NCI-H446 treated with DMSO at 0.1 percent for 48 hours (cell line): ENCODE results near the gene GALNT16.
A peak's percentile ranks its signal among the peaks of the same experiment; 100 is the strongest.

Experiments
- DNase-seq: peaks from one replicate; lab custom pipeline; 2025; lab: John Stamatoyannopoulos, UW

Gene GALNT16

DNA sequence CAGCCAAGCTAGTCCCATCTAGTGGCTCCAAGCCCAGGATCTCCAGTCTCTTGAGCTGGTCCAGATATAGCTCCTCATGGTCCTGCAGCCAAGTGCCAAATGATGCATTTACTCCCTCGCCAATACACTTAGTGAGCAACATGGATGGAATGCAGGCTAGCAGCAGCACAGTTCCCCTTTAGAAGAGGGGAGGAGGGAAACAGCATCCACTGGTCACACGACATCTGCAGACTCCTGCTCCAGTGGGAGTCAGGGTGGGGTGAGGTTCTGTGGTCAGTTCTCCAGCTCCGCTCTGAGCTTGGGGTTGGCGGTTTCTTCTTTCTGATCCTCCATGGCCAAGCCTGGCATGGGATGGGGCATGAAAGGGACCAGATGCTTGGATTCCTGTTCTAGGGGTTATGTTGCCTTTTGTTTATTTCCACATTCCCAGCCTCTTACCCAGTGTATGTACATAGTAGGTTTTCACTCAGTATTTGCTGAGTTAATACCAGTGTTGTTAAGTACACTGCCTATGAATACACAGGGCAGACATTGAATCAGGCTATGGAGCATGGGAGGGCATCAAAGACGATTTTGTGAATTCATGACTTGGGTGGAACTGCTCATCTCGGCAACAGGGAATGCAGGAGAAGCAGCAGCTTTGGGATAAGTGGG lies 57.3 kb downstream of the GALNT16 start:
- DNase-seq: peak; percentile 88

DNA sequence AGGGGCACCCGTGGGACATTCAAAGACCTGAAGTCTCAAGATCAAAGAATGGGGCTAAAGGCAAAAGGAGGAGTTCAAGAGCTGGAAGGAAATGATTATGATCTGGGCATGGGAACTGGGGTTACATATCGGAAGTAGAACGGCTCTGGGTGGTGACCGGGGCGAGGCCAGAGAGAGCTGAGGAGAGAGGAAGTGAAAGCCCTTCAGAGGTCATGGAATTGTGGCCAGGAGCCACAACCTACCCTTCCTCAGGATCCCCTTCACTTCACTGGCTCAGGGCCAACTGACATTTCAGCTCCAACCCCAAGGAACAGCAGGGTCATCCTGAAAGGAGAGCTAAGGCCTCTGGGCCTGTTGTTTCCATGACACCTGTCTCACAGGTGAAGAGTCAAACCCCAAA lies 57.8 kb downstream of the GALNT16 start:
- no peak for DNase-seq

DNA sequence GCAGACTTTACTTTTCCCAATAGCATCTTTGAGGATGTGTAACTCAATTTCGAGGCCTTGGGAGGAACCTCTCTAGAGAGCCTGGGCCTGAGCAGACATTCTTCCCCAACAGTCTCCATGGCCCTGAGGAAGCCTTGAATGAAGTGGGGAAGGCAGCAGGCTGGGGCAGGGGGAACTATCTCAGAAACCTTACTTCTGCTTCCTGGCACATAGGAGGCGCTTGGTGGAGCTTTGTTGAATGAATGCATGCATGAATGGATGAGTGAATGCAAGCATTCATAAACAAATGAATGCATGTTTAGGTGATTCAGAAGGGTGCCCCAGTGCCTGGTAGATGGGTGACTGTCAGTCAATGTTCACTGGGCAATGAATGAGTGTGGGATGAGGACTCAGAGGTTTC lies 58.3 kb downstream of the GALNT16 start:
- no peak for DNase-seq

DNA sequence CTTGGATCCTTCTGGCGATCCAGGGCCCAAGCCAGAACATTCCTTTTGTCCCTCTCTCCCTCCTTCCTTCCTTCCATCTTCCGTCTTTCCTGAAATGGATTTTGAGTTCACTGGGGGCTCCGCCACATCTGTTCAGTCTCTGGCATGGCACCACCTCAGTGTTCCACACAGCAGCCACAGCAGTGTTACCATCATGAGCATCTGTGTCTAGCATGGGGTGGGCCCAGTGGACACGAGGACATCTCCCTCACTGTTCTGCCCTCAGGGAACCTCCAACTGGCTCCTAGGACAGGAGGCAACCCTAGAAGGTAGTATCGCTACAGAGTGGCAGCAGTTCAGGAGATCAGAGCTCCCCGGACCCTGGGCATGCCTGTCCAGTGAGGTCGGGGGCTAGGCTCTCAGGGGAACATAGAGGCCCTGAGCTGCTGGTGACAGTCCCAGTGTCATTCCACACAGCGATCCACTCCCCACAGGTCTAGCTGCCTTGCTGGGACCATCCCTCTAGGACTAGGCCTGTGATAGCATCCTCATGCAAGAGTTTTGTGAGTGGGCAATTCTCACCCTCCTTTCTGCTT lies 59.0 kb downstream of the GALNT16 start:
- no peak for DNase-seq

DNA sequence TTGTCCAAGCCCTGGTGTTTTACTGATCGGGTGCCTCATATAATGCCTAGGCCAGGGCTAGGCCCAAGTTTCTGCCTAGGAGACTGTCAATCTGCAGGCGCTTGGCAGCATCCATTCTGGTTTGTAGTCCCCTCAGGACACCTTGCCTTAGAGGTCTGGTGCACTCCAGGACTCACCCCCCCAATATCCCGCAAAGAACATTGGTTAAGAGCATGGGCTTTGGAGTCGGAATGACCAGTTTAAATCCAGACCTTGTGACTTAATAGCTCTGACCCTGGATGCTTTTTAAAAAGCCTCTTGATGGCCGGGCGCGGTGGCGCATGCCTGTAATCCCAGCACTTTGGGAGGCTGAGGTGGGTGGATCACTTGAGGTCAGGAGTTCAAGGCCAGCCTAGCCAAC lies 60.0 kb downstream of the GALNT16 start:
- DNase-seq: no peak

DNA sequence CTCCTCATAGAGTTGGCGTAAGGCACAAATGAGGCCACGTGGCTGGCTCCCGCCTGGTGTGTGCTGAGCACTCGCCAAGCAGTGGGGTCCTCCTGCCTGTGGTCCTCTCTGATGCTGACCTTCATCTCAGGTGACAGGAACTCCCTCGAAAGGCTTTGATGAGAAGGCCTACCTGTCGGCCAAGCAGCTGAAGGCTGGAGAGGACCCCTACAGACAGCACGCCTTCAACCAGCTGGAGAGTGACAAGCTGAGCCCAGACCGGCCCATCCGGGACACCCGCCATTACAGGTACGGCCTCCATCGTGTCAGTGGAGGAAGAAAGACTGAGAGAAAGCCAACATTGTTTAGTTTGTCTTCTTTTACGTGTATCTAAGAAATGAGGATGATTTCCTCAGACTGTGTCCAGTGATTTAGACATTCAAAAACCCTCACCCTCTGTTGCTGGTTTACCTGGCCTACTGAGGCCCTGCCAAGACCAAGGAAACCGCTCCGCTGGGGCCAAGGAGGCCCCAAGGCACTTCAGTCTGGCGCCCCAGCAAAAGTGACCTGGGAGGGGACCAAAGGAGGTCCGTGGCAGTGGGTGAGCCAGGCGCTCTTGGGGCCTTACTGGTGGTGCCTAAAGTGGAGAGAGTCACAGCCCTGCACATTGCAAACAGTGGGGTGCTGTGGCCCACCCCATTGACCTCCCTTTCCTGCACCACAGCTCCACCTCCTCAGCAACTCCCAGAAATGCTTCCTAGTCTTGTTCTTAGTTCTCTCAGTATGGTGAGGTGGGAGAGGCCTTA lies 60.8 kb downstream of the GALNT16 start:
- DNase-seq: no peak

DNA sequence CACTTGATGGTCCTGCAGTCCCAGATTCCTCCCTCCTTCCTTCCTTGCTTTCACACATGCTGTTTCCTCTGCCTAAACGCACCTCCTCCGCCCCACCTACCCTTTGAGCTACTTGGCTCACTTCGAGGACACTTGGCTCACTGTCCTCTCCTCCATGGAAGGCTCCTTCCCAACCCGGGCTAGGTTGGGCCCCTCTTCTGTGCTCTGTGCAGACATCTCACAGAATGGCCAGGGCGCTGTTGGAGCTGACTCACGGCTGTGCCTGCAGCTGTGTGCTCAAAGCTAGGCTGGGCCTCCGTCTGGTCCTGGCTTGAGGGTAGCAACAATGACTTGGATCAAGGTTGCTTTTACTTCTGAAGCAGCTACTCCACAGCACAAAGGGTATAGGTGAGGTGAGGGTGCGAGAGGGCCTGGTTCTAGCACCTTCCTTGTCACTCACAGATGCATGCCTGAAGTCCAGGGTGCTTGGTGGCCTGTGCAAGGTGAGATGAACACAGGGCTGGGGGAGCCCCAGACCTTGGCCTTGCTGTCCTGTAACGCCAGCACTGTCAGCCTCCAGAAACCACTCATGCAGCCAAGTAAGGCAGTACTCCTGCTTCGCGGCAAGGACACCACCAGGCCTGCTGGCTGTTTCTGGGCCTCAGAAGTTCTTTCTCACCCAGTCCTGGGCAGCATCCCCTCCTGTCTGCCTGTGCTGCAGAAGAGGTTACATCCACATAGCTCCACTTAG lies 61.8 kb downstream of the GALNT16 start:
- no peak for DNase-seq

DNA sequence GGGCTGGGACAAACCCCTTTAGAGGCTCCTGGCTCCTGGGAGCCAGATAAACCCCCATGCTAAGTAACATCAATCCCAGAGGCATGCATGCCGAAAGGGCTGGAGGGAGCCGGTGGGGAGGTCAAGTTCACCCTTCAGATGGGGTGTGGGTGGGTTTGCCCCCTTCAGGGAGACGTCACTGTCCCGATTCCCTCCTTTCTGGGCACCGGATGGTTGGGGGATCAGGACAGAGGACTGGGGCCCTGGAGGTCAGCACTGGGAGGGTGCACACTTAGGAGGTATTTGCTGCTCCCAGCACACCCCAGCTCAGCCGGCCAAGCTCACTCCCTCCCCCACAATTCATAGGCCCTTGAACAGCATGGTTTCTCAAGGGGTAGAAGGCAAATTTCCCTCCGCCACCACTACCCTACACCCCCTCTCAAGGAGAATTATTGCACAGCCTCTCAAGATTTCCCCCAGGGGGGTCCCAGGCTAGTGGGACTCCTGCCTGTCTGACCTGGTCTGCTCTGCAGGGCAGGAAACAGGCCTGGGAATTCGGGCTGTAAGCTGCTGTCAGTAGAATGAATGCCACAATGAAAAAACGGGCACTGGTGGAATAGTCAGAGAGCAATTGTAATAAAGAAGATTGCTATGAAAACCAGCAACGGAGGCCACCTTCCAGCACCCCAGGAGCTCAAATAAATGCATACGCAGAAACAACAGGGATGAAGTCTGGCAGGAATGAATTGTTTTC lies 63.5 kb downstream of the GALNT16 start:
- no peak for DNase-seq

DNA sequence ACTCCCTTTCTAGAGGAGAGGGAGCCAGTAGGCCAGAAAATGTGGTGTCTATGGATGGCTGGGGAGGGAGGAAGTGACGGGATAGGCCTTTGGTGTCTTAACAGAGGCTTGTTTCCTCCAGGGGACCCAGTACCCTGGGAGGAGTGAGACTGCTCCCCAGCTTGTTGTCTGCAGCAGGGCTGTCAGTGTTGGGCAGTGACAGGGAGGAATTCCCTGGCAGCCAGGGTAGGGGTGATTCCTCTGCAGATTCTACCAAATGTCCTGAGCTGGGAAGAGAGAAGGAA lies 64.0 kb downstream of the GALNT16 start:
- no peak for DNase-seq

DNA sequence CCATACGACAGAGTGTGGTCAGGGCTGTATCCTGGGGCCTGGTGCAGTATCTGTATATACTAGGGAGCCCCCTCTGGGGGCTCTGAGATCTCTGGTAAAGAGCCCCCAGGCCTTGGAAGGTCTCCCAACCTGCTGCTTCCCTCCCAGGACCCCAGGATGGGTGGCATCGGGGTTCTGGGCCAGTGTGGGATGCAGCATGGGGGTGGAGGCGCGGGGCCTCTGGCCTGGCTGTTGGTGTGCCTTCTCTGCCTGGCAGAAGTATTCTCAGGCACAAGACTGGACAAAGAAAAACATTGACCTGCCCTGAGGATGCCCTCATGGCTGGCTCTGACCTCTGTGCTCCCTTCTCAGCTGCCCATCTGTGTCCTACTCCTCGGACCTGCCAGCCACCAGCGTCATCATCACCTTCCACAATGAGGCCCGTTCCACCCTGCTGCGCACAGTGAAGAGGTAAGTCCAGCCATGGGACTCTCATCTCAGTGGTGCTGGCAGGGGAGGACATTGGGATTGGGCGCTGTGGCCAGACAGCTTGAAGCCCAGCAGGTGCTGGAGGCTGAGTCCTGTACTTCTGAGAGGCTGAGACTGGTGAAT lies 64.5 kb downstream of the GALNT16 start:
- no peak for DNase-seq

DNA sequence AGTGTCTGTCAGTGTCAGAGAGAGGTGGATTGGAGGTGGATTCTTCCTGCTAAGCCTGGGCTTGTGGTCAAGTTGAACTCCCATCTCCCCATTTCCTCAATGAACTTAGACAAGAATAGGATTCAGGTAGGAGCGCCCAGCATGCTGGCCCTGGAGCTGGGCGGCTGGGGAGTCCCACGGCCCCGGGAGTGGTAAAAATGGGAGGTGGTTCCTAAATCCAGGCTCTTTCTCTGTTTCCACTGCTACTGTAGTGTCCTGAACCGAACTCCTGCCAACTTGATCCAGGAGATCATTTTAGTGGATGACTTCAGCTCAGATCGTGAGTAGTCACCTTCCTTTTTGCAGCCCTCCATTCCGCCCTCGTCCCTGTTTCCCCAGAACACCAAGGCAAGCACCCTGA lies 65.1 kb downstream of the GALNT16 start:
- no peak for DNase-seq

DNA sequence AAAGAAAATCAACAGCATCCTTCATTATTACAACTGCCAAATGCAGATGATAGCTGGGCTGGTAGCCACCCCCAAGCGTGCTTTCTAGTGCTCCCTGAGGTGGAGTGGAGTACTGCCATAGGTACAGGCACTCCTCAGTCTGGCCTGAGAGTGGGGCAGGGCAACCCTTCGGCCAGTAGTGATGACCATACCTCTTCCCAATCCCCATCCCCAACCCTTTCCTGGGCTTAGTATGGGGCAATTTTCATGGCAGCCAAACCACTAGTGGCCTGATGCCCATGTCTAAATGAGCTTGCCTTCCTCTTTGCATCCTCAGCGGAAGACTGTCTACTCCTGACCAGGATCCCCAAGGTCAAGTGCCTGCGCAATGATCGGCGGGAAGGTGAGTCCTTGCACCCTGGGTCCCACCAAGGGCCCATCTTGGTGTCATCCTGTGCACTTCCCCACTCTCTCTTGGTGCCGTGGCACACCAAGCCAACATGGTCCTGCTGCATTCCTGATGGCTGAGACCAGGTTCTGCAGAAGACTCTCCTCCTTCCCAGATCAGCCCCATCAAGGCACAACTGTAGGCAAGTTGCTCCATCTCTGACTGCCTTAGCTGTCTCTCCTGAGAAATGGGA lies 65.8 kb downstream of the GALNT16 start:
- DNase-seq: no peak

DNA sequence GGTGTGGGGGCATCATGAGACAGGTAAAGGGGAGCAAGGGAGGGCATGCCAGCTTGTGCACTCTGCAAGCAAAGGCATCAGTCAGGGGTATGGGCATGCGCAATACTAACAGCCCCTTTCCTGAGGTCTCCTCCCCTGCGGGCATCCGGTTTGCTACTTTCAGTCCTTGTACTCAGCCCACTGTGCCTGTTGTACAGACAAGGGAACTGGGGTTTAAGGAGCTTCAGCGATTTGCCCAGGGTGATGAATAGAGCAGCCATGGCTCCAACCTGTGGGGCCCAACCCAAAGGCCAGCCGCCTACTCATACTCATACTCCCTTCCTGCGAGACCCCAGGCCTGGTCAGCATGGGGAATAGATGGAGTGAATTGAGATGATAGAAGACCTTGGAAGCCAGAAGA lies 66.7 kb downstream of the GALNT16 start:
- no peak for DNase-seq

DNA sequence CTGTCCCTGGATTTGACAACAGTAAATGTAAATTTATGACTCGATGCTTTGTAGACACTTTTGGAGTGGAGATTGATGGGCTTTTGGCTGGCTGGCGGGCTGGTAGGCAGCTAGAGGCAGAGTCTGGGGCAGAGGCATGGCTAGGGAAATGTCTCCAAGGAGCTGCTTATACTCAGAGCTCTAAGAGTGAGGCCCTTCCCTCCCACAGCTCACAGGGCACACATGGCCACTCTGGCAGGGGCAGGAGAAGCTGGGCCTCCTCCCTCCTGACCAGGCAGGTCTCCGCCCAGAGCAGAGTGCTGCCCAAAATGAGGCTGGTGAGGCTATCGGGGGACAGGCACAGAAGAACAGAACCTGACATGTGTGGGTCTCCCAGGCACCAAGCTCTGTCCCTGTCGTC lies 67.5 kb downstream of the GALNT16 start:
- DNase-seq: no peak

DNA sequence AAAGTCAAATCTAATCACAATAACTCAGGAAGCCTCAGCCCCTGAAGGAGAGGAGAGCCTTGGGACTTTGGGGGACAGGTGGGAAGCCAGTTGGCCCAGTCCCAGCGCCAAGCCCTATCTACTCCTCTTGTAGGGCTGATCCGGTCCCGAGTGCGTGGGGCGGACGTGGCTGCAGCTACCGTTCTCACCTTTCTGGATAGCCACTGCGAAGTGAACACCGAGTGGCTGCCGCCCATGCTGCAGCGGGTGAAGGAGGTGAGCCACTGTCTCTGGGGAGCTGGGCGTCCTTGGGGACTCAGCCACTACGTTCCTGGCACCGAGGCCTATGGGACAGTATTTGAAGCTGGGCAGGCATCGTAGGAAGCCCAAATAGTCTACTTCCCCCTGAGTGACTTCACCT lies 68.4 kb downstream of the GALNT16 start:
- no peak for DNase-seq

DNA sequence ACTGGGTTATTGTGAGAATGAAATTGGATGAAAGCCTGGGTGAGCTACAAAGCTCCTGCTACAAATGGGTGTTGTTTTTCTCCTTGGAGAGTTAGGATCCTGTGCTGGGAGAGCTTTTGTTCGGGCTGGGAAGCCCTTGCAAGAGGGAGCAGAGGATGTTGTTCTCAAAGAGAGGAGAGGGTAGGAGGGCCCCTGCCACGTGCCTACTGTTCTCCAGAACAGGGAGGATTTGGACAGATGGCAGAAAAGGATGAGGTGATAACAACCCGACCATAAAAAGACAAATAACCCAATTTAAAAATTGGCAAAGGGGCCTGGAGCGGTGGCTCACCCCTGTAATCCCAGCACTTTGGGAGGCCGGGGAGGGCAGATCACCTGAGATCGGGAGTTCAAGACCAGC lies 68.8 kb downstream of the GALNT16 start:
- peak; percentile 31 for DNase-seq

DNA sequence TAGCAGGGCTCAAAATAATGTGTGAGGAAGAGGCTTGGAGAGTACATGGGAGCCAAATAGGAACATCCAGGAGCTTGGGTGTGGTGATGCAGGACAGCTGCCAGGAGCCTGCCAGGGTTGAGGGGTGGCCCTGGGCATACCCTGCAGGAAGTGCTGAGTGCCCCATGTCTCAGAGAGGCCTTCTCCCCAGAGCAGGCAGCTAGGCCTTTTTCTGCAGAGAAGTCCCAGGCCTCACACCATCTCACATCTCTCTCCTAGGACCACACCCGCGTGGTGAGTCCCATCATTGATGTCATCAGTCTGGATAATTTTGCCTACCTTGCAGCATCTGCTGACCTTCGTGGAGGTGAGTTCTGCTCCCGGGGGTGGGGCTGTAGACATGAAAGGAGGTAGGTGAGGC lies 71.2 kb downstream of the GALNT16 start:
- no peak for DNase-seq

DNA sequence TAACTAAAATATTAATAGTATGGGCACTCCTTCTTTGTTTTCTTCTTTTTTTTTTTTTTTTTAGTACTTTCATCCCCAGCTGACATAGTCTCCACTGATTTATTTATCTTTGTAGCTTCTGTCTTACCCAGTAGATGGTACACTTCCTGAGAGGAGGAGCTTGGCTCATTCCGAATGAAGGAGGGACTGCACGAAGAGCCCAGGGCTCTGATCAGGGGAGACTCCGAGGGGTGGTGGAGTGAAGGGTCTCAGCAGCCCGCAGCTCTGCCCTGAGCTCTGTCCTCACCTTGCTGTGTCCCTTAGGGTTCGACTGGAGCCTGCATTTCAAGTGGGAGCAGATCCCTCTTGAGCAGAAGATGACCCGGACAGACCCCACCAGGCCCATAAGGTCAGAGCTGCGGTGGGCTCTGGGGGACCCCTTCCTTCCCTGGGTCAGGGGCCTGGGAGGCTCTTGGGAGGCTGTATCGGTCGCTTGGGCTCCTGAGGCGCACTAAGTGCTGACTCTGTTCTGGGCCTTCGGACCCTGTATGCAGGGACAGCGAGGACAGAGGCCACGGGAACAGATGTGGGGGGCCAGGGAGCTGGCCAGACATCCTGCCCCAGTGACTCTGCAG lies 72.9 kb downstream of the GALNT16 start:
- no peak for DNase-seq

DNA sequence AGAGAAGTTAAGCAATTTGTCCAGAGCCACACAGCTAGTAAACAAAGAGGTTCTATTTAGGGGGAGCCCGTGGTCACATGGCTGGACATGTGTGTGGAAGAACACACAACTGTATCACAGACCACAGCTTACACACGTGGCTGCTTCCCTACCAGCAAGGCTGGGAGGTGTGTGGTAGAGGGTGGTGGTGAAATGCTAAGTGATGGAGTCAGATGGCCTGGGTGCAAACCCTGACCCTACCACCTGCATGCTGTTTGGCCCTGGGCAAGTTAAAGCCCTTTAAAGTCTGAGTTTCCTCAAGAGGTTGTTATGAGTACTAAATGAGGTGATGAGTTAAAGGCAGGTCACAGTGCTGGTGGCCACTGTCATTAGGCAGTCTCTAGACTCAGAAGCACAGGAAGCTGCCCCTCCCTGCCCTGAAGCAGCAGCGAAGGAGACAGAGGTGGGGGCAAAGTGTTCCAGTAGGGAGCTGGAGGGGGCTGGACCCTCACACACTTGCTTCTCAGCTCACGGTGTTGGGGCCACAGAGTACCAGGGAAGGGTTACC lies 73.9 kb downstream of the GALNT16 start:
- no peak for DNase-seq

DNA sequence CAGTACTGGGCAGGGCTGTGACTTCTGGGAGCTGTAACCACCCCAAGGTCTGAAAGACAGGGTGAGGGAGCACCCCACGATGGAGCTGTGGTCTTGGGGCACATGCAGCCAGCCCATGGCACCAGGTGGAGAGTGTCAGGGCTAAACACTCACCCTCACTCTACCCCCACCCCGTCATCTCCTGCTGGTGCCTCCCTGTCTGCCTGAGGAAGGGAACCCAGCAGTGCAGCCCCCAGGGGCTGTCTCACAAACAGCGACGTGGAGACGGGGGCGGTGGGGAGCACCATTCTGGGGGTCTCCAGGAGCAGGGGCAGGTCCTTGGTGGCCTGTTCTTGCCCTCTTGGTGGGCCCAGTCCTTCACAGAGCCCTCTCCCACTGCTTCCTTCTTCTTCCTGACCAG lies 74.6 kb downstream of the GALNT16 start:
- no peak for DNase-seq

DNA sequence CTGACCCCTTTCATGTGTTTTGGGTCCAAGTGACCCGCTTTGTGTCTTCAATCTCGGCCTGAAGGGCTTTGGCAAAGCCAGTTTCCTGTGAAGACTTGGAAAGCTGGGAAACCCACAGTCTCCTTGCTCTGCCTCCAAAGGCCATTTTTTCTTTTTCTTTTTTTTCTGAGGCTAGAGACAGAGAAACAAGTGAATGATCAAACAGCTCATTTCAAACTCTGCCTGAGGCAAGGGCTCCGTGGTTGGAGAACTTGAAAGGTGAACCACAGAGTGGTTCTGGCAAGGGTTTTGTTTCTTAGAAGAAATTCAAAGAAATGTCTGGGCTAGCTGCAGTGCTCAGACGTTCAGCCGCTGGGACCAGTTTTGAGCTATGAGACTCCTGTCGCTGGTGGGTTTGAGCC lies 75.4 kb downstream of the GALNT16 start:
- no peak for DNase-seq
